ENCODE data around the gene SURF4.
"Not testable (repeated sequence)": the region's sequence is repeated elsewhere in the genome, so short reads cannot be mapped to it uniquely, and the experiment has no call there.

The SURF4 gene

DNA sequence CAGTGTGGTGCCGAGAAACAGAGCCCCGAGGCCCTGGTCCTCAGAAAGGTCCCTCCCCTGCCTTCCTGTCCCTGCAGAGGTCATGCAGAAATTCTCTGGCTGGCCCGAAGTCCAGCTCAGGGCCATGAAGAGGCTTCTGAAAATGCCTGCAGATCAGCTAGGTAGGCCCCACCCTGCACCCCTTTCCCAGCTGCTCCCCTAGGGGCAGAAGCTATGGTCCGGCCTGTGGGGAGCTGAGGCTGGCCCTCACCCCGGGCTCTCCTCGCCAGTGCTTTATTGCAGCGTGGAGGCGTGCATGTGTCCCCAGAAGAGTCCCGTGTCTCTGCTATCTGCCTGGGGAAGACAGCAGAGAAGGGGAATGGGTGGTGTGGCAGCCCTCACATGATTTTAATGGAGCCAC, 22.0 kb upstream of the SURF4 start:
- no peak for DNase-seq (ENCODE audit: low read depth in 2 of 3, low spot score in 1 of 3)

DNA sequence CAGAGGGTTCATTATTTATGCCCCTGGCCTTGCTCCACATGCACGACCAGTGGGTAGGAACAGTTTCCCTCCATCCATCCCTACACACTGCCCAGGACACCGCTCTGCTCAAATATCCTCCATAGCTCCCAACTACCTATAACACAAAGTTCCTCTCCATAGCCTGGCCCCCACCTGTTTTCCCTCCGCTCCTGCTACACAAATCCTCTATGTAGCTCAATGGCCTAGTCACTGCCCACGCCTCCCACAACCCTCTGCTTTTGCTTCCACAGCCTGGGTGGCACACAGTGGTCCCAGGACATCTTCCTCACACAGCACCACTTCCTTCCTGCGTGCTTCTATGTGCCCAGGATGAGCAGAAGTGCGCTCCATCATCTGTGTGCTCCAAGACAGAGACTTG, 21.5 kb upstream of the SURF4 start:
- DNase-seq (ENCODE audit: low read depth in 2 of 3, low spot score in 1 of 3) = no peak

DNA sequence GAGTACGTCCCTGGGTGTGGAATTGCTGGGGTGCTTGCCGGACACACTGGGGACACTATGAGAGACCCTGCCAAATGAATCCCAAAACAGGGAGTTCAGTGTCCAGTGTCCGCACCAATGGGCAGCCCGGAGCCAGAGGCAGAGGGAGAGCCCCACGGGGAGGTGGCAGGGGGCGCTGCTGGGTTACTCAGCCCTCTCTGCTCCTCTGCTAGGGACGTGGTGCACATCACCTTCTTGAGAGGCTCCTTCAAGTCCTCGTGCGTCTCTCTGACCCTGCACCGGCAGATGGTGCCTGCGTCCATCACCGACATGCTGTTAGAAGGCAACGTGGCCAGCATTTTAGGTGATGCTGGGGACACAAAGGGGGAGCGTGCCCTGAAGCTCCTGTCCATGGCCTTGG, 21.1 kb upstream of the SURF4 start:
- DNase-seq (ENCODE audit: low read depth in 2 of 3, low spot score in 1 of 3) = no peak

DNA sequence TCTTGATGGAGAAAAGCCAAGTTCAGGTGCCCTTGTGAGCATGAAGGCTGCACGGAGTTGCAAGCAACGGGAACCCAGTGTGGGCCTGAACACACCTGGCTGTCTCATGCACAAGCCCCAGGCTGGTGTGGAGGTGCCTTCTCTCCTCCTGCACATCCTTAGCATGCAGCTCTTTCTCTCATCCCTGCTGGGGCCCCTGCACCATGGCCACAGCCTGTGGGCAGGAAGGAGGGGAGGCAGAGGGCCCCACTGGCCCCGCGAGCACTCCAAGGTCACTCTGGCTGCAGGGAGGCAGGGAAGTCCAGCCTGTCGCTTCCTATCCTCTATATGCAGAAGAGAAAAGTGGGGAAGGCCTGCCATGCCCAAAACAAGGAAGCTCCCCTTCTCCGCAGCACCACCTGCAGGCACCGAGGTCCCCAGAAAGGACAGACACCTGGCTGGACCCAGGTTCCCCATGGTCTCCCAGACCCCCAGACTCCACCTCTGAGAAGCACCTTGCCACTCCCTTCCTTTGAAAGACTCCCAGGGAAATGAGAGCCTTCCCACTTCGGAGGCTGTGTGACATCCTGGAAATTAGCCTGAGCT, 18.9 kb upstream of the SURF4 start:
- no peak for DNase-seq (ENCODE audit: low read depth in 2 of 3, low spot score in 1 of 3)

DNA sequence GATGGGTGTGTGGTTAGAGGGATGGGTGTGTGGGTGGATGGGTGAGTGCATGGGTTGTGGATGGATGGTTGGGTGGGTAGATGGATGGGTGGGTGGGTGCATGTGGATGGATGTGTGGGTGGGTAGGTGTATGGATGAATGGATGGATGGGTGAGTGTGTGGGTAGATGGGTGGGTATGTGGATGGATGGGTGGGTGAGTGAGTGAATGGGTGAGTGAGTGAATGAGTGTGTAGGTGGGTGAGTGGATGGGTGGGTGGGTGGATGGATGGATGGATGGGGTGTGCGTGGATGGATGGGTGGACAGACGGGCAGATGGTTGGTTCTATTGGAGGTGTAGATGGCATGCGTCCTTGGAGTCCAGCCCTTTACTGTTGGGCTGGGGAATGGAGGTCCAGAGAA, 17.5 kb upstream of the SURF4 start:
- DNase-seq (ENCODE audit: low read depth in 2 of 3, low spot score in 1 of 3) = no peak

DNA sequence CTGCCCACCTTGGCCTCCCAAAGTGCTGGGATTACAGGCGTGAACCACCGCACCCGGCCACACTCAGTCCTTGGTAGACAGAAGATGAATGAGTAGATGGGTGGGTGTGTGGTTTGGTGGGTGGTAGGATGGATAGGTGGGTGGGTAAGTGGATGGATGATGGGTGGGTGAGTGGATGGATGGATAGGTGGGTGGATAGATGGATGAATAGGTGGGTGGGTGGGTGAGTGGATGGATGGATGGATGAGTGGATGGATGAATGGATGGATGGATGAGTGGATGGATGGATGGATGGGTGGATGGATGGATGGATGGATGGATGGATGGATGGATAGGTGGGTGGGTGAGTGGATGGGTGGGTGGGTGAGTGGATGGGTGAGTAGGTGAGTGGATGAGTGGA, 16.4 kb upstream of the SURF4 start:
- DNase-seq (ENCODE audit: low read depth in 2 of 3, low spot score in 1 of 3) = not testable (repeated sequence)

DNA sequence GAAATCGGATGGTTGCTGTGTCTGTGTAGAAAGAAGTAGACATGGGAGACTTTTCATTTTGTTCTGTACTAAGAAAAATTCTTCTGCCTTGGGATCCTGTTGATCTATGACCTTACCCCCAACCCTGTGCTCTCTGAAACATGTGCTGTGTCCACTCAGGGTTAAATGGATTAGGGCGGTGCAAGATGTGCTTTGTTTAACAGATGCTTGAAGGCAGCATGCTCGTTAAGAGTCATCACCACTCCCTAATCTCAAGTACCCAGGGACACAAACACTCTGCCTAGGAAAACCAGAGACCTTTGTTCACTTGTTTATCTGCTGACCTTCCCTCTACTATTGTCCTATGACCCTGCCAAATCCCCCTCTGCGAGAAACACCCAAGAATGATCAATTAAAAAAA, 15.6 kb upstream of the SURF4 start:
- not testable (repeated sequence) for DNase-seq (ENCODE audit: low read depth in 2 of 3, low spot score in 1 of 3)

DNA sequence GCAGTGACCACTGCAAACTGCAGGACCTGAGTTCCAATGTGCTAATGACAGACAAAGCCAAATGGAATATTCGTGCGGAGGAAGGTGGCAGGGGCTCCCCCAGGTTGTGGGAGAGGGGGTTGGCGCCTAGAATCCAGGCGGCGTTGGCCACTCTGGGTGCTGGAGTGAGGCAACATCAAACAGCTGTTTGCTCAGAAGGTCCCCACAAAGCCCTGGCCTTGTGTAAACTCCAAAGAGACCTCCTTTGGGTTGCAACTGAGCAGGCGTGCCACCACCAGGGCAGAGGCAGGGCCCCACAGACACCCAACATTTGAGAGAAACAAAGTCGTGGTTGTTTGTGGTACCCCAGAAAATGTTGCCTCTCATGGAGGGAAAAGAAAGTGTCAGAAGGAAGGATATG, 14.9 kb upstream of the SURF4 start:
- no peak for DNase-seq (ENCODE audit: low read depth in 2 of 3, low spot score in 1 of 3)

DNA sequence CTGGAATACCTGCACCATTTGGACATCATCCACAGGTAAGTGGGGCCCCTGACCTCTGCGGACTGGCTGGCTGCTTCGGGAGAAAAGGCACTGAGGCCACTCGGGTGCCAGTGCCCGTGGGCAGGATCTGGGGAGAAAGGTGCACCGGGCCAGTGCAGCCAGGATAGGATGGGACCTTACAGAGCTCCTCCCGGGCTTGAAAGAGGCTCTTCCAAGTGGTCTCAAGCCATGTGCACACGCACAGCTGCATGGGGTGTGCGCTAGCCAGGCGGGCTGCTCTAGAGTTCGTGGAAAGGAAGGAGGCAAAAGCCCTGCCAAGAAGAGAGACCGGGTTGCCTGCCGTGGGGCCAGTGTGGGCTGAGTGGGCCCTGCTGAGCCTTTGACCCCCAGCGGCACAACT, 13.7 kb upstream of the SURF4 start:
- DNase-seq (ENCODE audit: low read depth in 2 of 3, low spot score in 1 of 3) = no peak

DNA sequence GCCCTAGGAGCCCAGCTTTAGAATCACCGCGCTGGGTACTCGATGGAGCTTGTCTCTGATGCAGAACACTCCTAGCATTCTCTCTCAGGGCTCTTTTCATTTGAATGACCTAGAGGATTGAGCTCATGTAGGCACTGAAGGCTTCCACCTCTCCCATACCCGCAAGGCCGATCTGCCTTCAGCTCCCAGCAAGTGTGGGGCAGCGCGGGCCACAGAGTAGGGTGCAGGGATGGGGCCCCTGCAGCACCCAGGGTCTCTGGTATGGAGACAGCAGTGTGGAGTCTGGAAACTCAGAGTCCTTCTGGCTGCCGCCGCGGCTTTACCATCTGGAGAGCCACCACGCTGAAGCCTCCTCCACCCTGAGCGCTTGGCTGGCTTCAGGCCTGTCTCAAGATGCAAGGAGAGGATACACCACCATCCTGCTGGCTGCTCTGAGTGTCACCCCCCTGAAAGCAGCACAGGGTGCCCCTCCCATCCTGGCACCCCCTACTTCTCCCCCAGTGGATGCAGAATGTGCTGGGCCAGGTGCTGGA, 13.2 kb upstream of the SURF4 start:
- DNase-seq (ENCODE audit: low read depth in 2 of 3, low spot score in 1 of 3) = no peak

DNA sequence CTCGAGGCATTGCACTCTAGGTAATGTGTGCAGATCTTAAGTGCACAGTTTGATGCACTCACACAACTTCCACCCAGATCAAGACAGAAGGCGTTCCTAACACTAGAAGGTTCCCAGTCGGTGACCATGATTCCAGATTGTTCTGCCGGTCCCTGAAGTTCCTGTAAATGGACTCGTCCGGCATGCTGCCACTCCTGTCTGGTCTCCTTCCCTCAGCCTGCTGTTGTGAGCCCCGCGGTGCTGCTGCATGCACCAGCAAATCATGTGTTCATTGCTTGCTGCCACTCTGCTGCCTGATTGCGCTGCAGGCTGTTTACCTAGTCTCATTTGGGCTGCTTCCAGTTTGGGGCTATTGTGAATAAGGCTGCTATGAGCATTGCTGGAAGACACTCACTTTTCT, 11.8 kb upstream of the SURF4 start:
- no peak for DNase-seq (ENCODE audit: low read depth in 2 of 3, low spot score in 1 of 3)

DNA sequence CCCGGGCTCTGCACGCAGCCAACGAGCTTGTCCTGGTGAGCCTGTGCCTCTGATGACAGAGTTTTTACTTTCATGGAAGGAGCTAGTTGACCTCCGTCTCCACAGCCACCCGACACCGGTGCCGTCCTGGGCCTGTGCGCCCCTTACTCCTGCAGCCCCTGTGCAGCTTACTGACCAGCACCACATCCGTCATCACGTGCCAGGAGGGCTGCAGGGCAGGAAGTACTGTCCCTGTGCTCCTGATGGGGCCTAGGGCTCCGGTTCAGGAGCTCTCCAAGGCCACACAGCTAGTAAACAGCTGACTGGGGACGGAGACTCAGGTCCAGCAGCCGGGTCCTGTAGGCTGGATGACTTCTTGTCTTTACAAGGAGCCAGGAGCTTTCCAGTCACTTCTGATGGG, 10.5 kb upstream of the SURF4 start:
- DNase-seq (ENCODE audit: low read depth in 2 of 3, low spot score in 1 of 3) = no peak

DNA sequence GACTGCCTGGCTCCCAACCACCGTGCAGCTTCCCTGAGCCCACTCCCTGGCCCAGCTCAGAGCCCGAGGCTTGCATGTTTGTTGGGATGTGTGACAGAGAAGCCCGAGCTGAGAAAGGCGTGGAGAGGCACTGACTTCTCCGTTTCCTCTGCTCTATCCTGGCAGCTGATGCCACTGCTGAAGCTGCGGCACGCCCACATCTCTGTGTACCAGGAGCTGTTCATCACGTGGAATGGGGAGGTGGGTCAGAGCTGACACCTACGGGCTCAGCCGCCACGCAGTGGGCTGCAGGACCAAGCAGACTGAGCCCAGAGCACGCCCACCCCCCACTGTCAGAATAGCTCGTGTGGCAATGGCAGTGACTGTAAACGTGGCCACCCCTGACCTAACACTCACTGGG, 9.6 kb upstream of the SURF4 start:
- DNase-seq (ENCODE audit: low read depth in 2 of 3, low spot score in 1 of 3) = no peak

DNA sequence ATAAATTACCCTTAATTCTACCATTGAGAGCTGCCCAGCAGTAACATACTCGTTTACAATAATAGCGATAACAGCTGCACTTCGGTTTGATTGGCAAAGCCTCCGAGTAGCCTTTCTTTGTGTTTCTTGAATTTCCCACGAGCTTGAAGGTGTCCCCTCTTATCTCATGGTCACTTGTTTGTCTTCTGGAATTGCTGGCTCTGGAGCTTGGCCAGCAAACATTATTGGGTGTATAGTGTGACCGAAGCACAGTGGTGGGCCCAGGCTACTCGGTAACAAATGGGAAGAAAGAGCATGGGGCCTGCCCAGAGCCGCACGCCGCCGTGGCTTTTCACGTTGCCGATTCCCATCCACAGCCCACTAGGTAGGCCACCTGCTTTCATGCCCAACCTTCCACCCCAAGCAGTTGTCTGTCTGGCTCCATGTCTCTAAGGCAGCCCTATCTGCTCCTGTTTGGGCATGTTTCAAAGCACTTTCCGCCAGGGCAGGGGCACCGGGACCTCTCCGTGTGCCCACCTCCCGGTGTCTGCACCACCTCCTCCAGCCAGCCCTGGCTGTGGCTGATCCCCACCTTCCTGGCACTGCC, 9.0 kb upstream of the SURF4 start:
- DNase-seq (ENCODE audit: low read depth in 2 of 3, low spot score in 1 of 3) = no peak

DNA sequence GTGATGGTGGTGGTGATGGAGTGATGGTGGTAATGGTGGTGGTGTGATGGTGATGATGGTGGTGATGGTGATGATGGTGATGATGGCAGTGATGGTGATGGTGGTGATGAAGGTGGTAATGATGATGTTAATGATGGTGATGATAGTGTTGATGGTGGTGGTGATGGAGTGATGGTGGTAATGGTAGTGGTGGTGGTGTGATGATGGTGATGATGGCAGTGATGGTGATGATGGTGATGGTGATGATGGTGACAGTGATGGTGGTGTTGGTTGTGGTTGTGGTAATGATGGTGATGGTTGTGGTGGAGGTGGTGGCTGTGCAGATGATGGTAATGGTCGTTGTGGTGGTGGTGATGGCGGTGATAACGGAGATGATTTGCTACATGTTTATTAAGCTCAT, 7.6 kb upstream of the SURF4 start:
- no peak for DNase-seq (ENCODE audit: low read depth in 2 of 3, low spot score in 1 of 3)

DNA sequence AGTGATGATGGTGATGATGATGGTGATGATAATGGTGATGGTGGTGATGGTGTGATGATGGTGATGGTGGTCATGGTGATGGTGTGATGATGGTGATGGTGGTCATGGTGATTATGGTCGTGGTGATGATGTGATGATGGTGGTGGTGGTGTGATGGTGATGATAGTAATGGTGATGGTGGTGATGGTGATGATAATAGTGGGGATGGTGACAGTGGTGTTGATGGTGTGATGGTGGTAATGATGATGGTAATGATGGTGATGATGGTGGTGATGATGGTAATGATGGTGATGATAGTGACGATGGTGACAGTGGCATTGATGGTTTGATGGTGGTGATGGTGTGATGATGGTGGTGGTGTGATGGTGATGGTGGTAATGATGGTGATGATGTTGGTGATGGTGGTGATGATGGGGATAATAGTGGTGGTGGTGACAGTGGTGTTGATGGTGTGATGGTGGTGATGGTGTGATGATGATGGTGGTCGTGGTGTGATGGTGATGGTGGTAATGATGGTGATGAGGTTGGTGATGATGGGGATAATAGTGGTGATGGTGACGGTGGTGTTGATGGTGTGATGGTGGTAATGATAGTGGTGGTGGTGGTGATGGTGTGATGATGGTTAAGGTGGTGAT, 6.8 kb upstream of the SURF4 start:
- DNase-seq (ENCODE audit: low read depth in 2 of 3, low spot score in 1 of 3) = no peak

DNA sequence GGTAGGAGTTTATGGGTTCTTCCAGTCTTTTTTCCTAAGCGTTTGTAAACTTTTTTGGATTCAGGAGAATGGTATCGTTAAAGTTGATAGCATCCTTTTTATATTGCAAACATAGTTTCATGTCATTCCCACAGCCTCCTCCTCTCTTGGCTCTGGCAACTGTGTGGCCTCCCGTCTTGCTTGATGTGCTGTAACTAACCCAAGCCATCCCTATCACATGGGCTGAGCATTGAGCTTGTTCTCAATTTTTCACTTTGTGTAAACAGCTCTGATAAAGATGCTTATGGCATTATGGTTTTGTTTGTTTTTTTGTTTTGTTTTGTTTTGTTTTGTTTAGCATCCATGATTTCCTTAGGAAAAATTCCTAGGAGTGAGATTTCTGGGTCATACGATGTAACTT, 4.9 kb upstream of the SURF4 start:
- no peak for DNase-seq (ENCODE audit: low read depth in 2 of 3, low spot score in 1 of 3)

DNA sequence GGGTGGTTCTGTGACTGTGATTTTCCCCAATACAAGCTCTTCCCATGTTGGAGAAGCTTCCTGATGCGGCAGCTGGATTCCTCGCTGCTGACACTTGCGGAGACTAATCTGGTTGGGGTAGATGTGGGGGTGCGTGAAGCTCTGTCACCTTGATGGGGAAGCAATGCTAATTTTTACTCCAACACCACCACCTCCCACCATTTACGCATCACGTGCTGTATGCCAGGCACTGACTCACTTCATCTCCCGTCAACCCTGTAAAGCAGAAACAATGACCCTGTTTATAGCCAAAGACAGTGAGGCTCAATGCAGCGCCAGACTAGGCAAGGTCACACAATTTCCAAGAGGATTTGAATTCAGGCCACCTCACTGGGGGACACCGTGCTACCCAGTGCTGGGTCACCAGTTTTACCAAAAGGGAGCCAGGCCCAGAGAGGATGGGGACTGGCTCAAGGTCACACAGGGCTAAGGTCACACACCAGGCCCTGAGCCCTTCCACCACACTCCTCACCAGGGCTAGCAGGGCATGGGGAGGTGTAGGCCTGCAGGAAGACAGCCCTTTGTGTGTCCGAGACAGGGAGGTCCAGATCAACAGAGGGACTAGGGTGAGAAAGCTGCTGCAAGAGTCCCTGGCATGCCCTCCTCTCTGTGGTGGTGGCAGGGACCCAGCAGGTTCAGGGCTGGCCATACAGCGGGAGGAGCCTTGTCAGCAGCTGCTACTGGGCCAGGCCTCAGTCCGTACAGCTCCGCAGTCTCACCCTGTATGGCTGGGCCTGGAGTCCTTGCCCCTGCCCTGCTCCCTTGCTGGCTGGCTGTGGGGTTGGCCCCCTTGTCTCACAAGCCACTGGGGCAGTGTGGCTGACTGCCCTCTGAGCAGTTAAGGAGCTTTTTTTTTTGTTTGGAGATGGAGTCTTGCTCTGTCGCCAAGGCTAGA, 3.6 kb upstream of the SURF4 start:
- DNase-seq (ENCODE audit: low read depth in 2 of 3, low spot score in 1 of 3) = no peak

DNA sequence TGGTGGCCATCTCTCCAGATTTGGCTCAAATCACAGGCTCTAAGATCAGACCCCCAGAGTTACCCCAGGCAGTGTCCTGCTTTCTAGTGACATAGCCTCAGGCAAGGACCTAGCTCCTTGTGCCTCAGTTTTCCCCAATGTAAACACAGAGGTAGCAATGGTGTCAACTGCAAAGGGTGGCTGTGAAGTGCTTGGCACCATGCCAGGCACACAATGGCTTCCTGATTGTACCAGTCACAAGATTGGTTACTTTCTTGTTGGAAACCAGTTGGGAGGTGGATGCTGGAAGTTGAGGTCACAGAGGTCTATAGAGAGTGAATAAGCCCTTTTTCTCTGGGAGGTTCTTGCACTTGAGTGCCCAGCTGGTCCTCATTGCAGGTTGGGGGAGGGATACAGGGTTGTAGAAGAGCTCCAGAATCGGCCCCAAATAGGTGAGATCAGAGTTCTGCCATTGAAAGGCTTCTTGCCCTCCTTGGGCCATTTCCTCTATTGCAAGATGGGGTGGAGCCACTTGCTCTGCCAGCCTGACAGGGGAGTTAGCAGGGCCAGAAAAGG, 2.6 kb upstream of the SURF4 start:
- DNase-seq (ENCODE audit: low read depth in 2 of 3, low spot score in 1 of 3) = no peak

DNA sequence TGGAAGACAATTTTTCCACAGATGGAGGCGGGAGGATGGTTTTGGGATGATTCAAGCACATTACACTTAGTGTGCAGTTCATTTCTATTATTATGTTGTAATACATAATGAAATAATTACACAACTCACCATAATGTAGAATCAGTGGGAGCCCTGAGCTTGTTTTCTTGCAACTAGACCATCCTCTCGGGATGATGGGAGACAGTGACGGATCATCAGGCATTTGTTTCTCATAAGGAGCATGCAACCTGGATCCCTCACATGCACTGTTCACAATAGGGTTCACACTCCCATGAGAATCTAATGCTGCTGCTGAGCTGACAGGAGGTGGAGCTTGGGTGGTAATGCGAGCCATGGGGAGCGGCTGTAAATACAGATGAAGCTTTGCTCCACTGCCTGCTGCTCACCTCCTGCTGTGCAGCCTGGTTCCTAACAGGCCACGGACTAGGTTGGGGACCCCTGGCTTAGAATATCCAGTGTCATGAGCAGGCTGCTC, 1.9 kb upstream of the SURF4 start:
- DNase-seq (ENCODE audit: low read depth in 2 of 3, low spot score in 1 of 3) = no peak

DNA sequence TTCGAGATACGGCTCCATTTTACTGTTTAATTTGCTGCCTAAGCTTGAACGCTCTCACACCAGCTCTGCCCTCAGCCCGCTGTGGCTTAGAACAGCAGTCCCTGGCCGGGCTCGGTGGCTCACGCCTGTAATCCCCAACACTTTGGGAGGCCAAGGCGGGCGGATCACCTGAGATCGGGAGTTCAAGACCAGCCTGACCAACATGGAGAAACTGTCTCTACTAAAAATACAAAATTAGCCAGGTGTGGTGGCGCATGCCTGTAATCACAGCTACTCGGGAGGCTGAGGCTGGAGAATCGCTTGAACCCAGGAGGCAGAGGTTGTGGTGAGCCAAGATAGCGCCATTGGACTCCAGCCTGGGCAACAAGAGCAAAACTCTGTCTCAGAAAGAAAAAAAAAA, 1.4 kb upstream of the SURF4 start:
- DNase-seq (ENCODE audit: low read depth in 2 of 3, low spot score in 1 of 3) = not testable (repeated sequence)

Measured in stimulated activated CD4-positive, alpha-beta T cell treated with anti-CD3 and anti-CD28 coated beads, Interleukin-12 subunit alpha, Interleukin-12 subunit beta, amount 100 ng/mL, for 48 hours (primary cell).